GM12865 (cell line): ENCODE data around the gene TTLL7.
"Not testable (repeated sequence)": the region's sequence is repeated elsewhere in the genome, so short reads cannot be mapped to it uniquely, and the experiment has no call there.

Experiments used
- DNase-seq: peaks from one replicate; pipeline ENCODE4 v3.0.0; 2010; ENCODE audit warnings: low read depth
- H3K4me3 ChIP-seq: 2 replicates; pipeline ENCODE4 v1.5.1; 2011; ENCODE audit warnings: mild to moderate bottlenecking, low read depth, low read length, control low read depth
- CTCF ChIP-seq: IDR thresholded peaks from 2 replicates; pipeline ENCODE4 v1.5.1; 2011; ENCODE audit warnings: low read length, control low read depth, low read depth, inconsistent platforms; ENCODE audit not compliant: insufficient read depth; ENCODE audit errors: missing control alignments

Gene TTLL7

GRCh38 chr1:83927061-83927460 is 71.9 kb downstream of the TTLL7 start:
- DNase-seq, result no peak
- no peak for TF ChIP-seq CTCF
- H3K4me3 ChIP-seq, result no peak overlapping the region

- no peak for TF ChIP-seq CTCF
- no peak for DNase-seq
- H3K4me3 ChIP-seq, result no peak overlapping the region
Observed at GRCh38 chr1:83923553-83923952, 75.4 kb downstream of the TTLL7 start.

- no peak for TF ChIP-seq CTCF
- DNase-seq, result no peak
- H3K4me3 ChIP-seq, result no peak overlapping the region
Observed at GRCh38 chr1:83922431-83922830, 76.5 kb downstream of the TTLL7 start.

GRCh38 chr1:83920320-83920719 is 78.6 kb downstream of the TTLL7 start:
- no peak for DNase-seq
- TF ChIP-seq CTCF, result no peak
- no peak overlapping the region for H3K4me3 ChIP-seq

- TF ChIP-seq CTCF, result no peak
- no peak overlapping the region for H3K4me3 ChIP-seq
- DNase-seq, result no peak
Observed at GRCh38 chr1:83919872-83920271, 79.1 kb downstream of the TTLL7 start.

- no peak overlapping the region for H3K4me3 ChIP-seq
- DNase-seq, result no peak
- no peak for TF ChIP-seq CTCF
Observed at GRCh38 chr1:83918688-83919285, 80.1 kb downstream of the TTLL7 start.

GRCh38 chr1:83917959-83918358 is 81.0 kb downstream of the TTLL7 start:
- DNase-seq, result no peak
- TF ChIP-seq CTCF, result no peak
- no peak overlapping the region for H3K4me3 ChIP-seq

GRCh38 chr1:83916094-83916493 is 82.8 kb downstream of the TTLL7 start:
- DNase-seq, result not testable (repeated sequence)

More at GRCh38 chr1:83916094-83916493, 82.8 kb downstream of the TTLL7 start:
- not testable (repeated sequence) for H3K4me3 ChIP-seq
